Ramos (cell line): ENCODE data around the gene ACTG2.
"Not testable (repeated sequence)": the region's sequence is repeated elsewhere in the genome, so short reads cannot be mapped to it uniquely, and the experiment has no call there.

Experiments
- in situ Hi-C: fragments of 300-500 bp; cut with MboI; formaldehyde crosslinking; loops from one replicate; pipeline ENCODE4 v1.14.3; 2022; ENCODE audit warnings: low sequenced_read_pairs; ENCODE audit not compliant: unreplicated experiment

The ACTG2 gene

GRCh38 chr2:73891276-73891901, 1.4 kb upstream of the ACTG2 start:
- in situ Hi-C loops: no loop called here

- in situ Hi-C loops: no loop called here
Measured at GRCh38 chr2:73893764-73894474, 1.1 kb downstream of the ACTG2 start.

GRCh38 chr2:73894475-73894850, 1.7 kb downstream of the ACTG2 start:
- in situ Hi-C loops: no loop called here

- in situ Hi-C loops: no loop called here
Measured at GRCh38 chr2:73894877-73895276, 2.1 kb downstream of the ACTG2 start.

- in situ Hi-C loops: no loop called here
Measured at GRCh38 chr2:73895473-73895872, 2.7 kb downstream of the ACTG2 start.

GRCh38 chr2:73896362-73897239, 3.8 kb downstream of the ACTG2 start:
- in situ Hi-C loops: no loop called here

- in situ Hi-C loops: no loop called here
Measured at GRCh38 chr2:73897240-73897583, 4.4 kb downstream of the ACTG2 start.

GRCh38 chr2:73897934-73898333, 5.1 kb downstream of the ACTG2 start:
- in situ Hi-C loops: no loop called here

- in situ Hi-C loops: no loop called here
Measured at GRCh38 chr2:73899801-73900336, 7.1 kb downstream of the ACTG2 start.

- in situ Hi-C loops: no loop called here
Measured at GRCh38 chr2:73901143-73901542, 8.3 kb downstream of the ACTG2 start.

GRCh38 chr2:73902284-73902683, 9.5 kb downstream of the ACTG2 start:
- in situ Hi-C loops: no loop called here

- in situ Hi-C loops: no loop called here
Measured at GRCh38 chr2:73903313-73903712, 10.5 kb downstream of the ACTG2 start.

GRCh38 chr2:73903949-73904613, 11.3 kb downstream of the ACTG2 start:
- in situ Hi-C loops: not testable (repeated sequence)

- in situ Hi-C loops: no loop called here
Measured at GRCh38 chr2:73904952-73905351, 12.1 kb downstream of the ACTG2 start.

GRCh38 chr2:73906847-73907505, 14.2 kb downstream of the ACTG2 start:
- in situ Hi-C loops: no loop called here

- in situ Hi-C loops: no loop called here
Measured at GRCh38 chr2:73907840-73908452, 15.1 kb downstream of the ACTG2 start.

GRCh38 chr2:73908689-73909652, 16.2 kb downstream of the ACTG2 start:
- in situ Hi-C loops: no loop called here

GRCh38 chr2:73910873-73911547, 18.2 kb downstream of the ACTG2 start:
- in situ Hi-C loops: no loop called here
